HG03045 (cell line): Measurements from ENCODE around the gene ASAH2B.
"Not testable (repeated sequence)": the region's sequence is repeated elsewhere in the genome, so short reads cannot be mapped to it uniquely, and the experiment has no call there.

ENCODE experiments used
- ATAC-seq: cut with Tn5 transposase; IDR thresholded peaks from one replicate; pipeline ENCODE4 v1.9.1; 2021; ENCODE audit warnings: mild to moderate bottlenecking, moderate library complexity; ENCODE audit not compliant: unreplicated experiment

ASAH2B gene

DNA sequence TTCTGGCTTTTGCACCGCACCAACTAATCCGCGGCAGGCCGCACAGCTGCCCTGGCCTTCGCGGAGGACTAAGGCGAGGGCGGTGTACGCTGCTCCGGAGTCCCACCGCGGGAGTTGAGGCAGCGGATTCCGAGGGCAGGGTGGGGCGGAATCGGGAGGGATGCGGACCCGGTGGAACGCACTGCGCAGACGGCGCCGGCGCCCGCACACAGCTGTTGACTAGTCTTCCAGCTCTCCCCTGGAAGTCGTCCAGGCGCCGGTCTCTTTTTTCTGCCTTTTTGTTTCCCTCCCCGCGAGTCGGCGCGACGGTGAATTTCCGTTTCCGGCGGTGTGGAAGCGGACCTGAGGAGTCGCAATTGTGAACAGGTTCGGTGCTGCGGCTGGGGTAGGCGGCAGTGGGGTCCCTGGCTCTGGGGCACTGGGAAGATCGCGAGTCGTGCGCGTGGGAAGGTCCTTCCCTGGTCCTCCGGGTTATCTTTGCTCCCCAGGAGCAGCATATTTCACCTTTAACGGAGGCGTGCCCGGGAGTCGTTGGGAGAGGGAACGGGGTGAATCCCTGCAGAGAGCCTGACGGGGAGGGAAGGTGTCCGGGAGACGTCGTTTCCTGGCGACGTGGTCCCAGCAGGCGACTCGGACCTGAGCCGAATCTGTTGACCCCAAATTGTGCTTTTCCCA is at the start of gene ASAH2B:
TSS of gene ASAH2B (plus strand) at position 319 of the 675 bp plus-strand sequence. CDS start 5,195 bp downstream, outside the sequence.
- peak; percentile 87 for ATAC-seq

- ATAC-seq, result not testable (repeated sequence)
Observed at GRCh38 chr10:50697819-50698218, 41.9 kb upstream of the ASAH2B start.

DNA sequence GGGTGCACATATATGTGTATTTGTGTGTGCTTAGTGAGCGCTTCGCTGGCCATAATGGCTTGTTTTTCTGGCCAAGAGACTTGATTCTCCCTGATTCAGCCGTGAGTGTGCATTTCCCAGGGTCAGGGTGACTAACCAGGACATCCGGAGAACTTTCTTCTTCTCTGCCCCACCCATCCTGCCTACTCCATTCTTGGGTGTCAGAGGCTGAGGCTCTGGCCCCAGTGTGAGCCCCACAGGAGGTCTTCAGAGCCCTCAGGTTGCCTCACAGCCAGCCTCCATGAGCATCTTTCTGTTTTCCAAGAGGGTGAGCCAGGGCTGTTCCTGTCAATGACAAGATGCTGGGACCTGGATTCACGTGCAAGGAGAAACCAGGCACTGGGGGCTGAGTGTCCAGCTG is 37.8 kb upstream of the ASAH2B start:
- not testable (repeated sequence) for ATAC-seq

GRCh38 chr10:50702997-50703396 is 36.7 kb upstream of the ASAH2B start:
- ATAC-seq, result not testable (repeated sequence)

DNA sequence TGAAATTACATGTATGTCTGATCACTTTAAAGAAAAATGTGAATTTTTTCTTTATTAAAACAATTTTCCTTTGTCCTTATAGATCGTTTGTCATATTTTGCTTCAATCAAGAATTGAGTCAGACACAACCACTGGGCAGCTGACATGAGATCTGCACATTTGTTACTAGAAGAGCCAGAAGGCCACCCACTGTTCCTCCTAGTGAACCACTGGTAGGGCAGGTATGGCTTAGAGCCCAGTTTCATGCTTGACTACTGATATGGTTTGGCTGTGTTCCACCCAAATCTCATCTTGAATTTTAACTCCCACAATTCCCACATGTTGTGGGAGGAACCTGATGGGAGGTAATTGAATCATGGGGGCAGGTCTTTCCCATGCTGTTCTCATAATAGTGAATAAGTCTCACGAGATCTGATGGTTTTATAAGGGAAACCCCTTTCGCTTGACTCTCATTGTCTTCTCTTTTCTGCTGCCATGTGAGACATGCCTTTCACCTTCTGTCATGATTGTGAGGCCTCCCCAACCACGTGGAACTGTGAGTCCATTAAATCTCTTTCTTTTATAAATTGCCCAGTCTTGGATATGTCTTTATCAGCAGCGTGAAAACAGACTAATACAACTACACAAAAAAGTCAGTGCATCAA is 35.2 kb upstream of the ASAH2B start:
- not testable (repeated sequence) for ATAC-seq

- ATAC-seq, result not testable (repeated sequence)
Observed at GRCh38 chr10:50706006-50706405, 33.7 kb upstream of the ASAH2B start.

GRCh38 chr10:50710241-50710640 is 29.5 kb upstream of the ASAH2B start:
- not testable (repeated sequence) for ATAC-seq

- ATAC-seq, result not testable (repeated sequence)
Observed at GRCh38 chr10:50723812-50724211, 15.9 kb upstream of the ASAH2B start.

DNA sequence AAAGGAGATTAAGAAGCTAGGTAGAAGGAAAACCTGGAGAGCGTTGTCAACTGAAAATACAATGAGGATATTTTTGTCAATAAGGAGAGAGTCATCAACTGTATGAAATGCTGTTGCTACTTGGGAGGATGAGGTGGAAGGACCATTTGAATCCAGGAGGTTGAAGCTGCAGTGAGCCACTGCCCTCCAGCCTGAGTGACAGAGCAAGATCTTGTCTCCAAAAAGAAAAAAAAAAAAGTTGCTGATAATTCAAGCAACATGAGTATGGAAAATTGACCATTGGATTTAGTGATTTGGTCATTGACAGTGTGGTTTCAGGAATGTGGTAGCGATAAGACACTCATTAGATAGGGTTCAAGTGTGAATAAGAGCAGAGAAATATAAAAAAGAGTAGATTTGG is 11.6 kb upstream of the ASAH2B start:
- ATAC-seq, result not testable (repeated sequence)

- ATAC-seq, result not testable (repeated sequence)
Observed at GRCh38 chr10:50738987-50739617, 634 bp upstream of the ASAH2B start.

GRCh38 chr10:50740293-50740648 is 535 bp downstream of the ASAH2B start:
- ATAC-seq, result peak; percentile 22

DNA sequence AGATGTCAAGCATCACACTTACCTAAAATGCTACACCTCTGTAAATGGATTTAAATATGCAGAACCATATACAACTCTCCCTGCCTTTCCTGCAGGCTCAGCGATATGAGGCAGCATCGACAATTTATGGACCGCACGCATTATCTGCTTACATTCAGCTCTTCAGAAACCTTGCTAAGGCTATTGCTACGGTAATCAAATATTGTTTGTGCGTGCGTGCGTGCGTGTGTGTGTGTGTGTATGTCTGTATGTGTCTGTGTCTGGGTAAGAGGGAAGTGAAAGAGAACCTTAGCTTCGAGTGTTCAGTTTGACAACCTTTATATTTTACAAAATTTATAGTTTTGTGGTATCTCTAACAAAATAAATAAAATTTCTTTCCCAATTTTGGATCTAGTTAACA is 3.1 kb downstream of the ASAH2B start:
- ATAC-seq, result not testable (repeated sequence)

DNA sequence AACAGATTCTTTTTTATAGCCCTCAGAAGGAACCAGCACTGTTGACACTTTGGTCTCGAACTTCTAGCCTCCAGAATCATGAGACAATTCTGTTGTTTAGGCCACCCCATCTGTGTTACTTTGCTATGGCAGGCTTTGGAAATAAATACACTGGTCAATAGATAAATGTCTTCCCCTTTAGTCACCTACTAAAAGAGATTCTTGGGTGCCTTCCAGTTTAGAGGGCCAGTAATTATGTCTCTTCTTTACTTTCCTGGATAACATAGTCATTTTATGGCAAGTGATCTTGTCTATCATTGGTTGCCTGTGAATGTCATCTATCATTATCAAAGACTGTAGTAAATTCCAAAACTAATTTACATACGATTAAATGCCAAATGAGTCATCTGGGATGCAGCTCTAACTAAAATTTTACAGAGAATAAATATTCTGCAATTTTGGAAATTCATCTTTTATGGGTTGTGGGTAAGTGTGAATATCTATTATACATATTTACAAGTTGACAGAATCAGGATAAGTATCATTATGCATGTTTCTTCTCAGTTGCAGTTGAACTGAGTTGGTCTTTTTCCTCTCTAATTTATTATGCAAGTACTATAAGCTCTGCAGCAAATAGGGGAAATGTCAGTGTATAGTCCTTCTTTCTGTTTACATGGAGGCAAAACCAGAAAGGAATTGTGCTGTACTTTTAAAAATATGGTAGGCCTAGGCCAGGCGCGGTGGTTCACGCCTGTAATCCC is 27.2 kb downstream of the ASAH2B start:
- not testable (repeated sequence) for ATAC-seq

DNA sequence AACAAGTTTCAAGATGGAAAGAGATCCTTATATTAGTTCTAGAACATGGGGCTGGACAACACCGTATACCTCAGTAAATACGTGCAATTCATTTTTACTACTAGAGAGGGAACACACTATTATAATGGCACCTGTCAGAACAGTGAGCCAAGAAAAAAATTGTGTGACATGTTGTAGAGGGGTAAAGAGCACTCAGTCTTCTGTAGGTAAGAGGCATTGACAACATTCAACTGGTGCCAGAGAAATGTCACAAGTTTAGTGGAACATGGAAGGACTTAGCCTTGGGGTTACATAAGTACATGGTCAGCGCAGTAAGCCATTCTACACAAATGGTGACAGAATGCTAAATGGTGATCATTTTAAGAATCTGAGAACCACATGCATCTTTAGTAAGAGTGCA is 32.3 kb downstream of the ASAH2B start:
- ATAC-seq, result not testable (repeated sequence)

DNA sequence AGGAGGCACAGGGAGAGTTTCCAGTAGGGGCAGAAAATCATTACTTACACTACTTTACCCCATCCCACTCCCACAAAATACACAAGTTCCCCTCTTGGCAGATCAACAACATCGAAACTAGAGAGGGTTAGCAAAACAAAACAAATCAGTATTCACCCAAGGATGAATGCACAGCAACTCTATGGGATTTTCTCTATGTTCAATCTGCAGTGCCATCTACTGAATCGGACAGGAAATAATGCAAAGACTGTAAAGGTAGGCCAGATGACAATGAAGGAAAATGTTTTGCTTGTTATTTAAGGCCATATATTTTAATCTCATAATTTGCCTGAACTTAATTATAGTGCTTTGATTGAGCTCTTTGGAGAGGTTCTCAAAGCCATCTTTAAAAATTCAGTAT is 35.1 kb downstream of the ASAH2B start:
- ATAC-seq, result not testable (repeated sequence)

- ATAC-seq, result not testable (repeated sequence)
Observed at GRCh38 chr10:50780036-50780435, 40.3 kb downstream of the ASAH2B start.

DNA sequence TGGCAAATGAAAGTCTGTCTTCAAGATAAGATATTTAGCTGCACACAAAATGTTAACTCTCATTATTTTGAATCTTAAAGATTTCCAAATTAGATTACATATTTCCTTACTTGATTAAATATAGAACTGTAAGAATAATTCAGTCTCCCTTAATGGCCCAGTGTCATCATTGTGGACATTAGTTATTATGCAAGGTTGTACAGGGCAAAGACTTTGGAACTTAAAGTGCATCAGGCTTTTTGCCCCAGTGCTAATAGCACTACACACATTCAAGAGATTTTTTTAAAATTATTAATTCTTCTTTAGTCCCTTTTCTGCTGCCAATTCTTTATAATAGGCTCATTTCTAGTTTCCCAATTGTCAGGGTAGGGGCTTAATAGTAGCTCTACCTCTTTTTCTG is 42.3 kb downstream of the ASAH2B start:
- ATAC-seq, result not testable (repeated sequence)

- ATAC-seq, result not testable (repeated sequence)
Observed at GRCh38 chr10:50787962-50788361, 48.2 kb downstream of the ASAH2B start.

- ATAC-seq, result no peak
Observed at GRCh38 chr10:50788951-50789945, 49.5 kb downstream of the ASAH2B start.

GRCh38 chr10:50794490-50794889 is 54.8 kb downstream of the ASAH2B start:
- no peak for ATAC-seq
